ENCODE results near the gene WDR19. TPM values are rescaled to one million over a fixed set of nuclear protein-coding genes. Genes with fewer than 3 reads are reported as not detected.

The WDR19 gene
- total RNA-seq, 4 donors from 2014 or later: 24.4 to 111 (median 25.2) TPM

DNA sequence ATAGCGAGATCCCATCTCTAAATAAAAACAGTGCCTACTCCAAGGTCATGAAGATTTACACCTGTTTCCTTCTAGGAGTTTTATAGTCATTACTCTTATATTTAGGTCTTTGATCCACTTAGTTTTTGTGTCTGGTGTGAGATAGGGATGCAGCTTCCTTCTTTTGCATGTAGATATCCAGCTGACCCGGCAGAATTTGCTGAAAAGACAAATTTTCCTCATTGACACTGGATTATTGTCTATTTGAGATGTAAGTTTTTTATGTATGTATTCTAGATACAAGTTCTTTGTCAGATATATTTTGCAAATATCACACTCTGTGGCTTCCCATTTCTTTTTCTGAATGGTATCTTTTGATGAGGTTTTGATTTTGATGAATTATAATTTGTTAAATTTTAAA lies 98.4 kb downstream of the WDR19 start:
- TF ChIP-seq POLR2AphosphoS5 (IDR thresholded peaks at IDR 0.05): no peak
- no peak for TF ChIP-seq POLR2A (IDR thresholded peaks at IDR 0.05)
- no peak for TF ChIP-seq EP300 (IDR thresholded peaks at IDR 0.05)
- TF ChIP-seq, protein P1, sequence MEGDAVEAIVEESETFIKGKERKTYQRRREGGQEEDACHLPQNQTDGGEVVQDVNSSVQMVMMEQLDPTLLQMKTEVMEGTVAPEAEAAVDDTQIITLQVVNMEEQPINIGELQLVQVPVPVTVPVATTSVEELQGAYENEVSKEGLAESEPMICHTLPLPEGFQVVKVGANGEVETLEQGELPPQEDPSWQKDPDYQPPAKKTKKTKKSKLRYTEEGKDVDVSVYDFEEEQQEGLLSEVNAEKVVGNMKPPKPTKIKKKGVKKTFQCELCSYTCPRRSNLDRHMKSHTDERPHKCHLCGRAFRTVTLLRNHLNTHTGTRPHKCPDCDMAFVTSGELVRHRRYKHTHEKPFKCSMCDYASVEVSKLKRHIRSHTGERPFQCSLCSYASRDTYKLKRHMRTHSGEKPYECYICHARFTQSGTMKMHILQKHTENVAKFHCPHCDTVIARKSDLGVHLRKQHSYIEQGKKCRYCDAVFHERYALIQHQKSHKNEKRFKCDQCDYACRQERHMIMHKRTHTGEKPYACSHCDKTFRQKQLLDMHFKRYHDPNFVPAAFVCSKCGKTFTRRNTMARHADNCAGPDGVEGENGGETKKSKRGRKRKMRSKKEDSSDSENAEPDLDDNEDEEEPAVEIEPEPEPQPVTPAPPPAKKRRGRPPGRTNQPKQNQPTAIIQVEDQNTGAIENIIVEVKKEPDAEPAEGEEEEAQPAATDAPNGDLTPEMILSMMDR (IDR thresholded peaks at IDR 0.05): no peak
- Histone ChIP-seq H3K27me3 (no peaks in the 10 kb centered on the region), H3K9me3 (no peaks in the 10 kb centered on the region), H3K27ac (no peak overlapping the region), H3K36me3 (peaks cover 60% of the 10 kb centered on the region), H3K4me3 (no peak overlapping the region), H3K4me1 (no peaks in the 10 kb centered on the region)
- no peak for DNase-seq (ENCODE audit: low spot score in 2 of 2)
- 92% methylated on average over 2 of the region's 2 CpGs for WGBS

DNA sequence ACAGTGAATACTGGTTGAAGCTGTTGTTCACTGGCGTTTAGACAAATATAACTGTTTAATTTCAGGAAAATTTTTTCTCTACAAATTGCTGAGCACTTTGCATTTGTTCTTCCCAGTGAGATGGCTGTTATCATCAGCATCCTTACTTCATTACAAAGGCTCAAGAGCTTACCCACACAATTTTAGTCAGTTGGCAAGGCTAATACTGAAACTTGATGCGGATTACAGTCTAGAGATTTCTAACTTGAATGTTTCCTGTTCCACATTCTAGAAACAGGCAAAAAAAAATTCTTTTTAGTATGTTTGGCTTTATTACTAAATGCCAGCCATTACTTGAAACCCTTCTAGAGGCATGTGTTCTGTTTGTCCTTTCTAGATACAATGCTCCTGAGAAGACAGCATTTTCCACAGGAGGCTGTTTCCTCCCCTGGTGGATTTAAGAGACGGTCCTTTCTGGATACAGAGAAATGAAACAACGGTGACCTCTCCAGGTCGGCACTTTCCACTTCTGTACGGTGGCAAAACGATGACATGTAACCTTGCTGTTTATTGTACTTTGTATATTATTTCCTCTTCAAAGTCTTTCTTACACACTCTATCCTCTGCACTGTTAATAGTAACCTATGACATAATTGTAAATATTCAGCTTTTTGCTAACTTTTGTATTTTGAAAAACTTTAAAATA lies 102.9 kb downstream of the WDR19 start:
- no peak for DNase-seq (ENCODE audit: low spot score in 2 of 2)
- WGBS: 87% methylated on average over 7 of the region's 7 CpGs

DNA sequence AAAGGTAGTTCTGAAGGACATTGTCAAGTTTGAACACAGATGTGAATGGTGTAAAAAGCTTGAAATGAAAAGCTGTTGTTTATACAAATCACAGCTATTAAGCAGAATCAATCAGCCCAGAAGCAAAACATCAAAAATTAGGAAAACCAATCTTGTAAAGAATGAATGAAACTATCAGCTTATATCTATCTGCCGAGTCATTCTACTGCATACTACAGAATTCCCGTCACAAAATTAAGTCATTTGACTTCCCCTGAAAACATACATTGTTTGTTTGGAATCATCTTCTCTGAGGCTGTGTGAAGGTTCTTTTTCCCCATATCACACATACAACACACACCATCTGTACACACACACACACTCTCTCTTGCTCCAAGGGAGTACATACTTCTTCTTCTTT lies 103.5 kb downstream of the WDR19 start:
- no peaks in the 10 kb centered on the region for H3K4me1 ChIP-seq
- H3K27ac ChIP-seq: no peak overlapping the region
- WGBS: 97% methylated on average over 2 of the region's 2 CpGs
- H3K36me3 ChIP-seq: peaks cover 70% of the 10 kb centered on the region
- no peaks in the 10 kb centered on the region for H3K9me3 ChIP-seq
- no peak overlapping the region for H3K4me3 ChIP-seq
- H3K27me3 ChIP-seq: no peaks in the 10 kb centered on the region
- no peak for DNase-seq (ENCODE audit: low spot score in 2 of 2)
- TF ChIP-seq, protein P1 (IDR thresholded peaks at IDR 0.05): no peak
- TF ChIP-seq EP300 (IDR thresholded peaks at IDR 0.05): no peak
- no peak for TF ChIP-seq POLR2A (IDR thresholded peaks at IDR 0.05)
- no peak for TF ChIP-seq POLR2AphosphoS5 (IDR thresholded peaks at IDR 0.05)

More for the DNA sequence above, 102.9 kb downstream of the WDR19 start:
- Histone ChIP-seq H3K9me3 (no peaks in the 10 kb centered on the region), H3K4me3 (no peak overlapping the region), H3K36me3 (peaks cover 67% of the 10 kb centered on the region), H3K27ac (no peak overlapping the region), H3K4me1 (no peaks in the 10 kb centered on the region), H3K27me3 (no peaks in the 10 kb centered on the region)
- TF ChIP-seq EP300 (IDR thresholded peaks at IDR 0.05) (no peak), POLR2A (IDR thresholded peaks at IDR 0.05) (no peak), POLR2AphosphoS5 (IDR thresholded peaks at IDR 0.05) (no peak)
- TF ChIP-seq, protein P1 (IDR thresholded peaks at IDR 0.05): no peak

DNA sequence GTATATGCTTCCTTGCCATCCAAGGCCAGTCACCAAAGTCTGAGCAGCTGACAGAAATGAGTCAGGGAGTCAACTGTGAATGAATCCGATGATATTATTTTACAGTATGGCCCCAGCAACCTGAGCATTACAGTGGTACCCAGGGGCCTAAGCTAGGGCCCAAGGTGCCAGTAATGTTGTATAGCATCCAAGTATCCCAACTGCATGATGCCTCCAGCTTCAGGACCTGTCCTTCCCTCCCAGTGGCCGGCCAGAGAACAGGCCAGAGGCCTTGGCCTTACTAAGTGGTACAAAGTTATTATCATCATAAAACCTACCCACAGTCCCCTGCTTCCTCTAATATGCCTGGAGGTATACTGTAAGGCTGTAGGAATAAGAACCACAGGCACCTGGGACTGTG lies 103.9 kb downstream of the WDR19 start:
- H3K27me3 ChIP-seq: no peaks in the 10 kb centered on the region
- TF ChIP-seq, protein P1 (IDR thresholded peaks at IDR 0.05): no peak
- TF ChIP-seq POLR2AphosphoS5 (IDR thresholded peaks at IDR 0.05) (no peak), POLR2A (IDR thresholded peaks at IDR 0.05) (no peak), EP300 (IDR thresholded peaks at IDR 0.05) (no peak)
- H3K4me1 ChIP-seq: no peaks in the 10 kb centered on the region
- no peak overlapping the region for H3K27ac ChIP-seq
- peaks cover 74% of the 10 kb centered on the region for H3K36me3 ChIP-seq
- H3K4me3 ChIP-seq: no peak overlapping the region
- no peaks in the 10 kb centered on the region for H3K9me3 ChIP-seq
- DNase-seq (ENCODE audit: low spot score in 2 of 2): no peak
- WGBS: 100% methylated on average over 2 of the region's 2 CpGs

DNA sequence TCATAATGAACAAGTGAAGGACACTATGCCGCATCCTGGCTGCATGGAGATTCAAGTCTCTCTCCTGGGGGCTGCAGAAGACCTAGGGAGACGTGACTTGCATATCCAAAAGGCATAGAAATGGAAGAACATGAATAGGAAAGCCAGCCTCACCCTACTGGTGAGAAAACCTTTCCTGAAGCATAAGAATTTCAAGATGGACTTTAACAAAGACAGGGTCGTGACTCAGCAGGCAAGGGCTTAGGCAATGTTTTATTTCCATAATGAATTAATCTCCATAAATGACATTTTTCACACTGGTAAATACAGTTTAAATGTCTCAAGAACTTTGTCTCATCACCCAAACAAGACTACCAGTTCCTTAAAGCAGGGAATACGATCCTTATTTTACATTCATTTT lies 104.9 kb downstream of the WDR19 start:
- 94% methylated on average over 4 of the region's 4 CpGs for WGBS
- H3K4me3 ChIP-seq: no peak overlapping the region
- no peaks in the 10 kb centered on the region for H3K27me3 ChIP-seq
- H3K36me3 ChIP-seq: peaks cover 76% of the 10 kb centered on the region
- no peak overlapping the region for H3K27ac ChIP-seq
- H3K9me3 ChIP-seq: no peaks in the 10 kb centered on the region
- no peak for DNase-seq (ENCODE audit: low spot score in 2 of 2)
- TF ChIP-seq POLR2A (IDR thresholded peaks at IDR 0.05) (no peak), POLR2AphosphoS5 (IDR thresholded peaks at IDR 0.05) (no peak), EP300 (IDR thresholded peaks at IDR 0.05) (no peak)
- TF ChIP-seq, protein P1 (IDR thresholded peaks at IDR 0.05): no peak
- H3K4me1 ChIP-seq: no peaks in the 10 kb centered on the region

All from suprapubic skin (tissue), 4 donors.